ENCODE measurements around the gene FCRLB.
"Not testable (repeated sequence)": the region's sequence is repeated elsewhere in the genome, so short reads cannot be mapped to it uniquely, and the experiment has no call there.

The FCRLB gene

DNA sequence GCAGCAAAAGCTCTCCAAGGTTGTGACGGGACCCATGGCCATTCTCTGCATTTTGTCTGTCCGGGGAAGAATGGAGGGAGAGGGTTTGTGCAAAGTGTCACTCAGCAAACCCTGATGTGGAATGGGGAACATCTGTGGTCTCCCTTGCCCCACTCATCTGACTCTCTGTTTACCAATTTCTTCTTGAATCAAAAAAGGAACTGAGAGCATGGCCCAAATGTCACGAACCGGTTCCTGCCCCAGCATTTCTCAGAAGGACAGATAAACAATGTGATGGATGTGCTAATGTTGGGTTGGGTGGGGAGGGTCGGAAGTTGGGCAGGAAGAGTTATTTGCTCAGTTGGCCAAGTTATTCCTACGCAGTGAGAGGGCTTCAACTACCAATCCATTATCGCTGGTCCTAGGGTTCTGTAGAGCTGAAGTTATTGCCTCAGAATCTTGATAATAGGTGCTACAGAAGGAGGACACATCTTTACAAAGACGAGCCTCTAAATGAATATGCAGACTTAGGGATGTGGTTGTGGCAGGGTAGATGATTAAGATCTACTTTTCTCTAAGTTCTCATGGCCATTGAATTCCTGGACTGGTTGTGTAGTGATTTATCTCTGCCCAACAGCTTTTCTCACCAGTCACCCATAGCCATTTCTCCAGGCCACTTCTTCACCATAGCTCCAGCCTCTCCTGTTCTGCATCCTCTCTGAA is 18.7 kb downstream of the FCRLB start:
- peak in 3 of 51 donors; percentile 7 to 15 (median 10) for DNase-seq

DNA sequence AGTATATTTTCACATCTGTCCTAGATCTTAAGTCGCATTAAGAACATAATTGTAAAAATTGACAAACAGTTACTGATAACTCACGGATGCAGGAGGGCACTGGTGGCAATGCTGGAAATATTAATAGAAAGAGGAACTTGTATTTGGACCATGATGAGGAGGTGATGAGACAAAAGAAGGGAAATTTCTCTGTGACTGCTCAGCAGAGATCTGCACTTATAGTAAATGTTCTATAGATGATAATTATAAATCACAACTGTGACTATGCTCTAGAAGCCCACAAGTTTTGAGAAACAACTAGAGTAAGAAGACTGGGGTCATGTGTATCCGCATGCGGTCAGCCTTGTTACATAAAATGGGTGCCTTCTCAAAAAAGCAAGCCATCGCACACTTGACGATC is 19.6 kb downstream of the FCRLB start:
- no peak for DNase-seq

DNA sequence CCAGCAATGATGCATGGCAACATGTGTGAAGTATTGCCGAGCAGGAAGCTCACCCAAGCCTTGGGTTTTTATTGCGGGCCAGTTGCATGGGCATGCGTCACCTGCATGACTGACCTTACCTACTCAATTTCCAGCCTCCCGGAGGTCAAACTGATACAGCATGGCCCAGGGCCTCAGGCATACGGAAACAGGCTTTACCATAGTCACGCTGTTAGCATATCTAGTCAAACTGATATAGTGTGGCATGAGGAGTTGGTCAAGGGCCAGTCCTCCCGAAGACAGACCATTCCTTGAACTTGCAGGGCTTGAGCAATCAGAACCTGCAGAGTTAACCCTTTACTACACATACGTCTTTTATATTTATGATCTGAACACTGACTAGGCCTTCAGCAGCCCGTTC is 21.9 kb downstream of the FCRLB start:
- DNase-seq = no peak

GRCh38 chr1:161747801-161748200 is 26.5 kb downstream of the FCRLB start:
- DNase-seq = no peak

DNA sequence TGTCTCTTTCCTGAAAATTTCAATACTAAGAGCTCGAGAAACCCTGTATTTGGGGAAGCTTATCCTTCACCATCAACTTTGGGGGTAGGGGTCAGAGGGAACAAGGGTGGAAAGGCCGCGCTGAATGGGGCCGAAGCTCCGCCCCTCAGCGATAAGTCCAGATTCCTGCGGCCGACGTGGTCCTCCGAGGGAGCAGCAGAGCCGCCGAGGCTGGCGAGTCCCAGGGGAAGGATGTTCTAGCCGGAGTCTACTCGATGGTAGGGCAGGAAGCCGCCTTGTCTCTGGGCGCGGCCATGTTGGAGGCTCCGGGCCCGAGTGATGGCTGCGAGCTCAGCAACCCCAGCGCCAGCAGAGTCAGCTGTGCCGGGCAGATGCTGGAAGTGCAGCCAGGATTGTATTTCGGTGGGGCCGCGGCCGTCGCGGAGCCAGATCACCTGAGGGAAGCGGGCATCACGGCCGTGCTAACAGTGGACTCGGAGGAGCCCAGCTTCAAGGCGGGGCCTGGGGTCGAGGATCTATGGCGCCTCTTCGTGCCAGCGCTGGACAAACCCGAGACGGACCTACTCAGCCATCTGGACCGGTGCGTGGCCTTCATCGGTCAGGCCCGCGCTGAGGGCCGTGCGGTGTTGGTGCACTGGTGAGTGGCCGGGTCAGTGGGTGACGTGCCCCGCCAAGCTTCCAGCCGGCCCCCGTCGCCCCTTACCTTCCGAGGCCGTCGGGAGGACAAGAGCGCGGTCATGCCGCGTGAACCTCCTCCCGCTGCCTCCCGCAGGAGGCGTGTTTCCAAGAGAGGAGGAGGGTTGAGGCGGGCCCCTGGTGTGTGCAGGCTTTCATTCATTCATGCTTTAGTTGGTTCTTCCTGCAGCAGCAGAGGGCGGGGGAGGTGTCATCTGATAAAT is 28.4 kb downstream of the FCRLB start, which contains the start of gene DUSP12:
Gene DUSP12 (plus strand): TSS at position 278 of the 899 bp plus-strand sequence. CDS start 16 bp downstream, at position 294.
- DNase-seq = peak; percentile 33 to 93 (median 85)

DNA sequence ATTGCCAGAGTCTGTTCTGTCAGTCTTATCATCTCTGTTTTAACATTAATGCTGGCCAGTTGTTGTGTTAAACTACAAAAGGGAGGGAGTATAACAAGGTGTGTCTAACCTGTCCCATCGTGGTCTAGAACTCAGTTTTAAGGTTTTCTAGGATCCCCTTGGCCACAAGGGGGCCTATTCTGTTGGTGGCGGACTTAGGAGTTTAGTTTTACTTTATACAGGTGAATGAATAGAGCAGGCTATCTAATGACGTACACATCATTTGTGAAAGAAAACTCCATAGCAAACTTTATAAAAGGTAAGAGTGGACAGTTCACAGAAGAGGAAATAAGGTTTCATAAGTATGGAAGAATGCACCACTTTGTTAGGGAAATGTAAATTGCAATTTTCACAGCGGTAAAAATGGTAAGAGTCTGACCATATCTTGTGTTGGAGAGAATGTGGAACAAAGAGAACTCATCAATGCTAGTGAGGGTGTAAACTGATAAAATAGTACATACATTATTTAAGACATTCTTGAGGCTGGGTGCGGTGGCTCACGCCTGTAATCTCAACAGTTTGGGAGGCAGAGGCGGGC is 42.3 kb downstream of the FCRLB start:
- DNase-seq = no peak

DNA sequence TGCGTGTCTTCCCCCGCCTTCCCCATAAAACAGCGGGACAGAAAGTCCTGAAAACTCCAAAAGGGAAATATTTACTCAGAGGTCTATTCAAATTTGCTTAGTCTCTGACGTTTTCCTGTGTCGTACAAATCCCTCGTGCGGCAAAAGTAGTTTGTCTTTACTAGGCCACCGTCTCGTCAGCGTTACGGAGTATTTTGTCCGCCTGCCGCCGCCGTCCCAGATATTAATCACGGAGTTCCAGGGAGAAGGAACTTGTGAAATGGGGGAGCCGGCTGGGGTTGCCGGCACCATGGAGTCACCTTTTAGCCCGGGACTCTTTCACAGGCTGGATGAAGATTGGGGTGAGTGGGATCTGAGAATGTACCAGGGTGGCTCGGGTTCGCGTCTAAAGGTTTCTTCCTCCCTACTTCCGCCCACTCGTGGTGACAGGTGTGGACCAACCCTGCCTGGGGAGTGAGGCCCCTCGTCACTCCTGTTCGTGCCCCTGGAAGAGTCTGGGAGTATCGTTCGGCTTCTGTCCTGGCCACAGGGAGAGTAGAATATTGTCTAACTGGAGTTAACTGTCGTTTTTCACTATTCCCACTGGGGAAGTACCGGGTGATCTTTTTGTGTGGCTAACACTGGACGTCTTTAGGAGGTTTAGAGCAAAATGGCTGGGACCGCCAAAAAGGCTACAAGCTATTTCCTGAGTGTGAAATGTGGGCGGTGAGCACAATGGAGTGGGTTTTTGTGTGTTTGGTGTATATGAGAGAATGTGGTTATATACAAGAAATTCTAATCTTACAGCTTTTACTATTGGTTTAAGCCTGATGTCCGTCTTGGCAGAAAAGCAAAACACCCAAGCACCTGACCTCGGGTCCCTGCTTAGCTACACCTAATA is 45.0 kb downstream of the FCRLB start, which contains the start of gene ATF6:
Gene ATF6 (plus strand): TSS at position 219 of the 880 bp plus-strand sequence. CDS start 41 bp downstream, at position 260.
- DNase-seq = peak; percentile 33 to 91 (median 72)

DNA sequence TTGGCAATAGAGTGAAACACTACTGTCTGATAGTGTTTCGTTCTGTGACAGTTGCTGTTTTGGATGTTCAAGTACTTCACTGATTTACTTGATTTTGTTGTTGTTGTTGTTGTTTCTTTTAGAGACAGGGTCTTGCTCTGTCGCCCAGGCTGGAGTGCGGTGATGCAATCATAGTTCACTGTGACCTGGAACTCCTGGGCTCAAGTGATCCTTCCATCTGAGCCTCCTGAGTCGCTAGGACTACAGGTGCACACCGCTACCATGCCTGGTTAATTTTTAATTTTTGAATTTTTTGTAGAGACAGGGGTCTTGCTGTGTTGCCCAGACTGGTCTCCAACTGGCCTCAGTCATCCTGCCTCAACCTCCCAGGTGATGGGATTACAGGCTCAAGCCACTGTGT is 47.1 kb downstream of the FCRLB start:
- DNase-seq = no peak

GRCh38 chr1:161768986-161769672 is 47.8 kb downstream of the FCRLB start:
- DNase-seq = no peak

GRCh38 chr1:161769673-161770045 is 48.3 kb downstream of the FCRLB start:
- not testable (repeated sequence) for DNase-seq

DNA sequence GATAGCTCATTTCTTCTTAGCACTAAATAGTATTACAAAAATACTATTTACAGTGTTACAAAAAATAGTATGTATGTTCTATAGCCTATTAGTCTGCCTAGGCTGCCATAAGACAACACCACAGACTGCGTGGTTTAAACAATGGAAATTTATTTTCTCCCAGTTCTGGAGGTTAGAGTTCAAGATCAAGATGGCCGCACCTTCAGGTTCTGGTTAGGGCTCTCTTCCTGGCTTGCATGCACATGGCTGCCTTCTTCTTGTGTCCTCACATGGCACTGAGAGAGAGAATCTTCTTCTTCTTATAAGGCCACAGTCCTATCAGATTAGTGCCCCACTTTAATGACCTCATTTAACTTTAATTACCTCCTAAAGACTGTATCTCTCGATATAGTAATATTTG is 48.9 kb downstream of the FCRLB start:
- no peak for DNase-seq

DNA sequence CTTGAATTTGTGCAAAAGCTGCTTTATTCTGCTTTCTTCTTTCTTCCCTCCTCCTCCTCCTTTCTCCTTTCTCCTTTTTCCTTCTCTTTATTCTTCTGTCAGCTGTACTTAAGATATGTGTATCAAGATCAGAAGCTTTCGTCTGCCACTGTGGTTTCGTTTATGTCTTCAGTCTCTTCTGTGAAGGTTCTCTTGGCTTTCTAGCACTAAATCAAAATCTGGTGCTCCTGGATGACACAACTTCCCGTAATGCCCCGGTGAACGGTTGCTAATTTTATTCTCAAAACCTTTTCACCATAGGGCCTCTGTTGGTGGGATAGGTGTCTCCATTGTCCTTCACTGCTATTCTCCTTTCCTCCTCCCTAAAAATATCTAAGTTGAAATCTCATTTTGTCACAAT is 49.8 kb downstream of the FCRLB start:
- DNase-seq = no peak

DNA sequence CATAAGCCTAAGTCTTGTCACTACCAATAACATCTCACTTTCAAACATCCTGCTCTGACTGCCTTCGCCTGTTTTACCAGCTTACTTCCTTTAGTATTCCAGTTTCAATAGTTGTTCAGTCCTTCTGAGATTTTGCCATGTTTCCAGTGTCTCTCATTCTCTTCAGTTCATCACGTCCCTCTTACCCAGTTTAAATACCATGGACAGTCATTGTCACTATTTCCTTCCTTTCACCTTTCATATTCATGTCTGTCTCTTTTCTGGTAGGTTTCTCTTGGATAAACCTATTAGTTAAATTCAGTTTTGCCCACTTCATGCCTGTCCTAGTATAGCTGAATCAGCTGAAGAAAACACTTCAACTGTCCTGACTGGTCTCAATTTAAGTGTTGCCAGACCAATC is 50.6 kb downstream of the FCRLB start:
- DNase-seq = no peak

DNA sequence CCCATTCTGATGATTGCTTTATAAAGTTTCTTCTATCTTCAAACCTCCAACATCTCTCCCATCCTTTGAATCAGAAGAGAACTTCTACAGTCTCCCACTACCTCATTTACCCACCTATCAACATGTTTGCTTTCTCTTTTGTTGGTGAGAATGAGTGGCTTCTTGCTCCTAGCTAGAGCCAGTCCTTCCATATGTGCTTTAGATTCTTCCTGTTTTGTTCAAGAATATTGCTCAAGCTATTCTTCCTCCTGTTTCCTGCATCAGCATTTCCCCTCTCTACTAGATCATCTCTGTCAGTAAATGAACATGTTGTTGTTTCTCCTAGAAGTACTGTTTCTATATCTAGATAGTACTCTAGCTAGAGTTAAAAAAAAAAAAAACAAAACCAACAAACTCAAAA is 51.1 kb downstream of the FCRLB start:
- DNase-seq = no peak

- no peak for DNase-seq
These were observed 52.4 kb downstream of the FCRLB start for GRCh38 chr1:161773791-161774190.

- DNase-seq = no peak
These were observed 55.9 kb downstream of the FCRLB start for GRCh38 chr1:161777261-161777660.

Measured in hypothalamus (tissue), 51 donors.